Coronary artery (tissue), 2 donors: Measurements from ENCODE around the gene SMAD6.

Experiments
- DNase-seq: peaks from one replicate; pipeline ENCODE4 v3.0.0-alpha.2; 2017; ENCODE audit warnings: low spot score
- H3K27ac ChIP-seq, 2 donors: fragments of 200-600 bp; sonication (generic); one replicate each; pipeline ENCODE4 v1.5.1; 2016 to 2019
- H3K4me3 ChIP-seq: fragments of 200-600 bp; sonication (generic); 2 replicates; pipeline ENCODE4 v1.5.1; 2016; ENCODE audit warnings: mild to moderate bottlenecking, moderate library complexity
- CTCF ChIP-seq: fragments of 200-600 bp; sonication (generic); IDR thresholded peaks from one replicate; pipeline ENCODE4 v1.5.1; 2019; ENCODE audit warnings: antibody characterized with exemption

Gene SMAD6

GRCh38 chr15:66739287-66739686 lies 37.3 kb downstream of the SMAD6 start:
- Histone ChIP-seq H3K27ac (no peak overlapping the region), H3K4me3 (no peak overlapping the region)
- no peak for DNase-seq
- no peak for TF ChIP-seq CTCF

GRCh38 chr15:66740802-66741201 lies 38.8 kb downstream of the SMAD6 start:
- H3K4me3 ChIP-seq, result peak overlapping the region; percentile 27
- no peak for TF ChIP-seq CTCF
- no peak for DNase-seq
- H3K27ac ChIP-seq, result peak overlapping the region; percentile 32 to 53

DNA sequence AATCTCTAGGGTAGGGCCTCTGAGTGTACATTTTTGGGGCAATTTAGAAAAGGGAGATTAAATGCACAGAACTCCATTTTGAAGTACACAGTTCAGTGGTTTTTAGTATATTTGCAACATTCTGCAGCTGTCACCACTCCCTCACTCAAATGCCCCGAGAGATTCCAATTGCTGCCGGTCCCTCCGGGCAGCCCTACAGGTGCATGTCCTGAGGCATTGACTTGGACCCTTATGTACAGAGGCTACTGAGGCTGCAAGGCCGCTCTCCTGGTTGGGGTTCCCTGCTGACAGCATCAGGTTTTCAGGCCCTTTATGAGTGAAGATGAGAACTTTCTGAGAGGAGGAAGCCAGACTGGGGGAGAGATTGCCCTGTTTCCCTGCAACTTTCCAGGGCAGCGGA lies 39.6 kb downstream of the SMAD6 start:
- Histone ChIP-seq H3K4me3 (no peak overlapping the region), H3K27ac (peak overlapping the region in 1 of 2 donors; percentile 32)
- no peak for TF ChIP-seq CTCF
- DNase-seq, result no peak

DNA sequence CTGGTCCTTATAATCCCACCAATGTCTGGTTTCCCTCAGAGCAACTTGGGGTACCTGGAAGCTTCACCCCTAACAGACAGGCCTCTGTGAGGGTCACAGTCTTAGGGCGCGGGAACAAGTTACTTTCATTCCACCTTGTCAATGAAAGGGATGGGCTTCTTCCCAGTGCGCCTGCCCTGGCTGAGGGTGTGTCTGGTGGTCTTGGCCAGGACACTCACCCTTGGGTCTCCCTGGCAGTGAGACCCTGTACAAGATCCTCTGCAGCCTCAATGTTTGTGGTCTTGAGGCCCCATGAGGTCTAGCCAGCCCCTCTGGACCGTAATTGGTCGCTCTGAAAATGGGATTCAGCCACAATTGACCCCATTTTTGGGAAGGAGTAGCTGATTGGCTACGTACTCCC lies 40.2 kb downstream of the SMAD6 start:
- DNase-seq, result no peak
- H3K27ac ChIP-seq, result no peak overlapping the region
- TF ChIP-seq CTCF, result no peak
- H3K4me3 ChIP-seq, result no peak overlapping the region

- Histone ChIP-seq H3K4me3 (no peak overlapping the region), H3K27ac (peak overlapping the region in 1 of 2 donors; percentile 23)
- no peak for TF ChIP-seq CTCF
- no peak for DNase-seq
Observed at GRCh38 chr15:66743204-66743603, 41.2 kb downstream of the SMAD6 start.

DNA sequence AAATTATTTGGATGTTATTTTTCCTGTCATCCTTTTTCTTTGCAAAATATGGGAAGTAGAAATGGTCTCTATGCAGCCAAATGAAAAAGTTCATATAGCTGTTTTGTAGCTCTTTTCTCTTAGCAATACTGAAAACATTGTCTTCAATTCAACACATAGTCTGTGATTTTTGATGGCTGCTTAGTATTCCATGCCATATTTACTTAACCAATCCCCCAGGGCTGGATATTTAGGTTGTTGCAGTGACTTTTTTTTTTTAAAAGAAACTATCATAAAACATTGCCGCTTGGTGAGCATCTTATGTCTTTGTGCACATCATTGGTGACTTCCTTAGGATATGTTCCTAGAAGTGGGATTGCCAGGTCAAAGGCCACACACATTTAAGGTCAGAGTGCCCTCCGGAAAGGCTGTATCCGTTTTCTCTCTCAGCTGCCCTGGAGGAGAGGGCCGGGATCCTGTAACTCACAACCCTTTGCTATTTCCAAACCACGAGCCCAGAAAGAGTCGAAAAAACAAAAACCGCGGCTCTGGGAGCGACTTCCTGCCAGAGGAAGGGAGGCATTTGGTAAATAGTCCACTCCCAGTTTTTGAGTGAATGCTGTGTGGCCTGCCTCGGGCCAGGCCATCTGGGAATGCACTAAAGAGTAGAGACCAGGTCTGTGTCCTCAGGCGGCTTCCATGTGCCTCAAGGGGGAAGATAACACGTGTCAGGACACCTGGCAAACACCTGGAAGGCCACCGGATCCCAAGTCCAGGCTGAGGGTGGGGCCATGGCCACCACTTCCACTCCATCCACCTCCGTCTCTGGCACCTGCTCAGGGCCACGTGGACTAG lies 41.9 kb downstream of the SMAD6 start:
- no peak for DNase-seq
- H3K4me3 ChIP-seq, result peak overlapping the region; percentile 49
- peak overlapping the region; percentile 54 to 86 for H3K27ac ChIP-seq
- TF ChIP-seq CTCF, result no peak

DNA sequence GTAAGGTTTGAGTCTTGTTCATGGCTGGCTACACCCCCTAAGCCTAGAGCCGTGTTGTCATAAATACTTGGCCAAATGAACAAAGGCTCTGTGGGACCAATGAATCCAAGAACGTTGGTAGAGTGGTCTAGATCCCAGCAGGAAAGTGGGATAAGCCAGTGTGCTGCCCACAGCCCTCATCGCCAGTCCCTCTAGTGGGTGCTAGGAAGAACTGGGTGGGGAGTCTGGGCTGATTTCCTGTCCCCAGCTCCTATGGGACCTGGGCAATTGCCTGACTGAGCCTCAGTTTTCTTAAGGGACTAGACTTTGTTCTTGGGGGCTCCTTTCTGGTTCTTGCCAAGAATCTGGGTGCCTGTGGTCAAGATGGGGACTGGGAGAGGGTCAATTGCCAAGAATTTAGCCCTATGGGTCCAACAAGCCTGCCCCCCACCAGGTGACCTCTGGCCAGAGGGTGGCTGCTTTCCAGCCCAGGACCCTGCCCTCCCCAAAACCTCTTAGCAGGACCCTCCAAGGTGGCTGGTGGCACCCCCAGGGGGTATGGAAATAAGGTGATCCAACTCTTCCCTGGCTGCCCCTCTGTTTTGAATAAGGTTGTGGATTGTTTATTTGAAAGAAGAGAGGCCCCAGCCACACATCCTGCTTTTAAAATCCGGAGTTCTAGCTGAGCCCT lies 42.7 kb downstream of the SMAD6 start:
- DNase-seq, result no peak
- no peak for TF ChIP-seq CTCF
- Histone ChIP-seq H3K4me3 (peak overlapping the region; percentile 49), H3K27ac (peak overlapping the region; percentile 54 to 86)
